HG03095 (cell line): ENCODE data around the gene ETV6.

Experiments
- ATAC-seq: cut with Tn5 transposase; IDR thresholded peaks from one replicate; pipeline ENCODE4 v1.9.1; 2021; ENCODE audit warnings: moderate library complexity; ENCODE audit not compliant: unreplicated experiment

Gene ETV6

GRCh38 chr12:11822081-11822834, 172.8 kb downstream of the ETV6 start:
- ATAC-seq, result no peak

- no peak for ATAC-seq
These were observed 173.6 kb downstream of the ETV6 start for GRCh38 chr12:11823043-11823442.

GRCh38 chr12:11823593-11823992, 174.1 kb downstream of the ETV6 start:
- ATAC-seq, result no peak

GRCh38 chr12:11824069-11824468, 174.6 kb downstream of the ETV6 start:
- ATAC-seq, result no peak

GRCh38 chr12:11824736-11825135, 175.3 kb downstream of the ETV6 start:
- ATAC-seq, result no peak

GRCh38 chr12:11825278-11825677, 175.8 kb downstream of the ETV6 start:
- ATAC-seq, result no peak

GRCh38 chr12:11826574-11826973, 177.1 kb downstream of the ETV6 start:
- no peak for ATAC-seq

GRCh38 chr12:11827091-11828061, 177.9 kb downstream of the ETV6 start:
- ATAC-seq, result no peak

- ATAC-seq, result no peak
These were observed 180.3 kb downstream of the ETV6 start for GRCh38 chr12:11829764-11830194.

GRCh38 chr12:11830307-11830801, 180.9 kb downstream of the ETV6 start:
- no peak for ATAC-seq

- ATAC-seq, result no peak
These were observed 182.6 kb downstream of the ETV6 start for GRCh38 chr12:11832093-11832492.

GRCh38 chr12:11833174-11833895, 183.9 kb downstream of the ETV6 start:
- no peak for ATAC-seq

GRCh38 chr12:11834104-11834812, 184.8 kb downstream of the ETV6 start:
- no peak for ATAC-seq

- ATAC-seq, result no peak
These were observed 185.5 kb downstream of the ETV6 start for GRCh38 chr12:11834931-11835330.

GRCh38 chr12:11836282-11837151, 187.0 kb downstream of the ETV6 start:
- ATAC-seq, result peak; percentile 85

GRCh38 chr12:11837216-11837934, 187.9 kb downstream of the ETV6 start:
- no peak for ATAC-seq

- no peak for ATAC-seq
These were observed 188.9 kb downstream of the ETV6 start for GRCh38 chr12:11838403-11838802.

- ATAC-seq, result no peak
These were observed 189.7 kb downstream of the ETV6 start for GRCh38 chr12:11839091-11839641.
